Mesangial cell (primary cell): Measurements from ENCODE around the gene NUP160. TPM values are rescaled to one million over a fixed set of nuclear protein-coding genes. Genes with fewer than 3 reads are reported as not detected.

ENCODE experiments used
- total RNA-seq: library from RNA; depleted of rRNA; stranded (reverse); fragments of >200 nt; gene quantifications from 2 replicates; pipeline ENCODE4 v1.2.3, GENCODE V29; 2015

Gene NUP160, protein sequence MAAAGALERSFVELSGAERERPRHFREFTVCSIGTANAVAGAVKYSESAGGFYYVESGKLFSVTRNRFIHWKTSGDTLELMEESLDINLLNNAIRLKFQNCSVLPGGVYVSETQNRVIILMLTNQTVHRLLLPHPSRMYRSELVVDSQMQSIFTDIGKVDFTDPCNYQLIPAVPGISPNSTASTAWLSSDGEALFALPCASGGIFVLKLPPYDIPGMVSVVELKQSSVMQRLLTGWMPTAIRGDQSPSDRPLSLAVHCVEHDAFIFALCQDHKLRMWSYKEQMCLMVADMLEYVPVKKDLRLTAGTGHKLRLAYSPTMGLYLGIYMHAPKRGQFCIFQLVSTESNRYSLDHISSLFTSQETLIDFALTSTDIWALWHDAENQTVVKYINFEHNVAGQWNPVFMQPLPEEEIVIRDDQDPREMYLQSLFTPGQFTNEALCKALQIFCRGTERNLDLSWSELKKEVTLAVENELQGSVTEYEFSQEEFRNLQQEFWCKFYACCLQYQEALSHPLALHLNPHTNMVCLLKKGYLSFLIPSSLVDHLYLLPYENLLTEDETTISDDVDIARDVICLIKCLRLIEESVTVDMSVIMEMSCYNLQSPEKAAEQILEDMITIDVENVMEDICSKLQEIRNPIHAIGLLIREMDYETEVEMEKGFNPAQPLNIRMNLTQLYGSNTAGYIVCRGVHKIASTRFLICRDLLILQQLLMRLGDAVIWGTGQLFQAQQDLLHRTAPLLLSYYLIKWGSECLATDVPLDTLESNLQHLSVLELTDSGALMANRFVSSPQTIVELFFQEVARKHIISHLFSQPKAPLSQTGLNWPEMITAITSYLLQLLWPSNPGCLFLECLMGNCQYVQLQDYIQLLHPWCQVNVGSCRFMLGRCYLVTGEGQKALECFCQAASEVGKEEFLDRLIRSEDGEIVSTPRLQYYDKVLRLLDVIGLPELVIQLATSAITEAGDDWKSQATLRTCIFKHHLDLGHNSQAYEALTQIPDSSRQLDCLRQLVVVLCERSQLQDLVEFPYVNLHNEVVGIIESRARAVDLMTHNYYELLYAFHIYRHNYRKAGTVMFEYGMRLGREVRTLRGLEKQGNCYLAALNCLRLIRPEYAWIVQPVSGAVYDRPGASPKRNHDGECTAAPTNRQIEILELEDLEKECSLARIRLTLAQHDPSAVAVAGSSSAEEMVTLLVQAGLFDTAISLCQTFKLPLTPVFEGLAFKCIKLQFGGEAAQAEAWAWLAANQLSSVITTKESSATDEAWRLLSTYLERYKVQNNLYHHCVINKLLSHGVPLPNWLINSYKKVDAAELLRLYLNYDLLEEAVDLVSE (N-terminal part only)
- total RNA-seq: 18.1 and 21.5 TPM in 2 replicates

DNA sequence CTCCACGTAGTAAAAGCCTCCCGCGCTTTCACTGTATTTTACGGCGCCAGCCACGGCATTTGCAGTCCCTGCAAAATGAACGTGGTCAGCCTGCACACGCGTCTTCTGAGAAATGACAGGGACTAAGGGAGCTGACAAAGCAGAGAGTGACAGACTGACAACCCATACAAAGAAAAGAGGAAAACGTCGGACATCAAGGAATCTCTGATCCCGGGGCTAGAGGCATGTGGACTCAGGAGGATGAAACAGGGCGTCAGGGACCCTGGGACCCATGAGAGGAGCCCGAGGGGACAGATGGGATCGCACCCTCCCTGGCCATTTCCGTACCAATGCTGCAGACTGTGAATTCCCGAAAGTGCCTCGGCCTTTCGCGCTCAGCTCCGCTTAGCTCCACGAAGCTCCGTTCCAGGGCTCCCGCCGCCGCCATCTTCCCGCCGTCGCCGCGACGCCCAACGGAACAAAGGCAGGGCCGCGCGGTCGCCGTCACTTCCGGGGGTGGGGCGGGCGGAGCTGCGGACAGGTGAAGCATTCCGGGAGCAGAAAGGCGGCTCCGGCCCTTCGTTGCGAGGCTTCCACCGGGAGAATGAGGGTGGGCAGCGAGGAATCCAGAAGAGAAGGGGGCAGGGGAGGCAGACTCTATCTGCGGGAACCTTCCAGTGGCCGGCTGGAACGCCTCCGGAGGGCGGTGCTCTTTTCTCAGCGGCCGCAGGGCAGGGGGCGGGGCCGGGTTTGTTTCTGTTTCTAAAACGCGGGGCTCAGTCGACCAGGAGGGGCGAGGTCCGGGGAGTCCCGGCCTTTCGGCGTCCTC is at the start of gene NUP160:
TSS of gene NUP160 (minus strand) at position 459 of the 808 bp plus-strand sequence. CDS start at position 427, 32 bp downstream.

Other genes starting within 250 kb of the NUP160 start
- 61.1 and 78.9 TPM in 2 replicates for gene MTCH2, start 205.8 kb downstream of the NUP160 start, total RNA-seq
- 0.98 and 2.8 TPM in 2 replicates for gene AGBL2, start 133.0 kb downstream of the NUP160 start, total RNA-seq
- gene FNBP4, start 81.0 kb downstream of the NUP160 start, total RNA-seq: 30.8 and 42.1 TPM in 2 replicates
- gene PTPRJ, start 132.2 kb upstream of the NUP160 start, total RNA-seq: 59.5 and 69.2 TPM in 2 replicates